Stimulated activated CD4-positive, alpha-beta T cell treated with anti-CD3 and anti-CD28 coated beads, Interleukin-1b, Interleukin-23, amount 100 ng/mL, for 24 hours (primary cell): ENCODE data around the gene CEP76.

Experiments used
- DNase-seq, 4 experiments: peaks; one replicate each; pipeline ENCODE4 v3.0.0-alpha.2; 2020; ENCODE audit warnings: low read depth in 4 of 4, low spot score in 1 of 4

CEP76 gene

GRCh38 chr18:12711446-12711845, 8.9 kb upstream of the CEP76 start:
- DNase-seq = no peak

GRCh38 chr18:12703664-12704063, 1.1 kb upstream of the CEP76 start:
- DNase-seq = no peak

GRCh38 chr18:12703096-12703567, 609 bp upstream of the CEP76 start:
- no peak for DNase-seq

- DNase-seq = no peak
These were observed 1.4 kb downstream of the CEP76 start for GRCh38 chr18:12701161-12701560.

- no peak for DNase-seq
These were observed 2.8 kb downstream of the CEP76 start for GRCh38 chr18:12699747-12700146.

- no peak for DNase-seq
These were observed 8.5 kb downstream of the CEP76 start for GRCh38 chr18:12694032-12694431.

GRCh38 chr18:12692206-12692605, 10.3 kb downstream of the CEP76 start:
- DNase-seq = no peak

- no peak for DNase-seq
These were observed 13.2 kb downstream of the CEP76 start for GRCh38 chr18:12689256-12689850.

- no peak for DNase-seq
These were observed 16.4 kb downstream of the CEP76 start for GRCh38 chr18:12686100-12686499.

- no peak for DNase-seq
These were observed 23.2 kb downstream of the CEP76 start for GRCh38 chr18:12679183-12679786.

- DNase-seq = no peak
These were observed 34.5 kb downstream of the CEP76 start for GRCh38 chr18:12668041-12668440.

- peak in 1 of 4 experiments; percentile 8 for DNase-seq
These were observed 42.5 kb downstream of the CEP76 start for GRCh38 chr18:12659904-12660605.

- DNase-seq = peak in 1 of 4 experiments; percentile 4
These were observed 43.9 kb downstream of the CEP76 start for GRCh38 chr18:12658426-12659138.

GRCh38 chr18:12657684-12658425, 44.7 kb downstream of the CEP76 start, which contains the start of gene SPIRE1:
Gene SPIRE1, minus strand, starts transcription at chr18:12658107. Its CDS starts 241 bp downstream, at chr18:12657866.
- DNase-seq = peak in 3 of 4 experiments; percentile 14 to 21 (median 16)

- peak in 2 of 4 experiments; percentile 6 to 8 for DNase-seq
These were observed 45.4 kb downstream of the CEP76 start for GRCh38 chr18:12656938-12657683.

GRCh38 chr18:12656605-12656937, 46.0 kb downstream of the CEP76 start:
- no peak for DNase-seq

- no peak for DNase-seq
These were observed 47.6 kb downstream of the CEP76 start for GRCh38 chr18:12654971-12655370.

- no peak for DNase-seq
These were observed 49.6 kb downstream of the CEP76 start for GRCh38 chr18:12652861-12653401.

- DNase-seq = no peak
These were observed 50.9 kb downstream of the CEP76 start for GRCh38 chr18:12651651-12652050.

GRCh38 chr18:12647773-12648172, 54.8 kb downstream of the CEP76 start:
- DNase-seq = no peak
